ENCODE data around the gene KLHL29. TPM values are rescaled to one million over a fixed set of nuclear protein-coding genes. Genes with fewer than 3 reads are reported as not detected.

KLHL29 gene
- total and polyA plus RNA-seq, 9 donors: 3.0 to 6.6 (median 3.9) TPM

- H3K4me3 ChIP-seq: no peak overlapping the region
- no peak for DNase-seq
- H3K27me3 ChIP-seq: no peaks in the 10 kb centered on the region
- no peak overlapping the region for H3K27ac ChIP-seq
- intact Hi-C loops (cut with DNase I): no loop called here
- no peaks in the 10 kb centered on the region for H3K9me3 ChIP-seq
- 93 to 97% (median 93%) methylated on average over 3 of the region's 3 CpGs for WGBS, 3 donors
- no peaks in the 10 kb centered on the region for H3K36me3 ChIP-seq
- no peak for TF ChIP-seq EP300 (IDR thresholded peaks at IDR 0.05)
- TF ChIP-seq CTCF (IDR thresholded peaks at IDR 0.05): no peak
- TF ChIP-seq POLR2A (IDR thresholded peaks at IDR 0.05): no peak
- peaks cover 2% of the 10 kb centered on the region for H3K4me1 ChIP-seq (ENCODE audit: insufficient read depth)
These were observed 226.9 kb downstream of the KLHL29 start for GRCh38 chr2:23611839-23612238.

- Histone ChIP-seq H3K36me3 (no peaks in the 10 kb centered on the region), H3K27ac (no peak overlapping the region), H3K9me3 (no peaks in the 10 kb centered on the region), H3K27me3 (no peaks in the 10 kb centered on the region), H3K4me1 (ENCODE audit: insufficient read depth) (peaks cover 5% of the 10 kb centered on the region), H3K4me3 (no peak overlapping the region)
- intact Hi-C loops (cut with DNase I): loop anchor here in 1 of 4 donors (5.0 kb wide), 1 partner anchor 42 kb away; no protein-coding TSS in a partner anchor
- TF ChIP-seq EP300 (IDR thresholded peaks at IDR 0.05) (no peak), CTCF (IDR thresholded peaks at IDR 0.05) (no peak), POLR2A (IDR thresholded peaks at IDR 0.05) (no peak)
- 86 to 89% (median 87%) methylated on average over 12 of the region's 12 CpGs for WGBS, 3 donors
- DNase-seq: peak in 1 of 5 donors; percentile 16
These were observed 229.7 kb downstream of the KLHL29 start for GRCh38 chr2:23614701-23615100.

GRCh38 chr2:23615216-23616020, 230.4 kb downstream of the KLHL29 start:
- Histone ChIP-seq H3K4me1 (ENCODE audit: insufficient read depth) (peaks cover 5% of the 10 kb centered on the region), H3K27ac (peak overlapping the region in 1 of 2 donors; percentile 64), H3K4me3 (no peak overlapping the region), H3K9me3 (no peaks in the 10 kb centered on the region), H3K27me3 (no peaks in the 10 kb centered on the region), H3K36me3 (no peaks in the 10 kb centered on the region)
- no peak for TF ChIP-seq EP300 (IDR thresholded peaks at IDR 0.05)
- TF ChIP-seq CTCF (IDR thresholded peaks at IDR 0.05): no peak
- no peak for TF ChIP-seq POLR2A (IDR thresholded peaks at IDR 0.05)
- intact Hi-C loops (cut with DNase I): loop anchor here in 1 of 4 donors (5.0 kb wide), 1 partner anchor 43 kb away; no protein-coding TSS in a partner anchor
- WGBS, 3 donors: 92 to 97% (median 95%) methylated on average over 20 of the region's 20 CpGs
- DNase-seq: peak in 1 of 5 donors; percentile 23

- TF ChIP-seq EP300 (IDR thresholded peaks at IDR 0.05) (no peak), POLR2A (IDR thresholded peaks at IDR 0.05) (no peak), CTCF (IDR thresholded peaks at IDR 0.05) (no peak)
- Histone ChIP-seq H3K9me3 (no peaks in the 10 kb centered on the region), H3K36me3 (no peaks in the 10 kb centered on the region), H3K27me3 (no peaks in the 10 kb centered on the region), H3K4me1 (ENCODE audit: insufficient read depth) (peaks cover 5% of the 10 kb centered on the region), H3K4me3 (no peak overlapping the region), H3K27ac (peak overlapping the region; percentile 71 to 91)
- intact Hi-C loops (cut with DNase I): loop anchor here in 1 of 4 donors (5.0 kb wide), 1 partner anchor 44 kb away; no protein-coding TSS in a partner anchor
- peak in 2 of 5 donors; percentile 57 to 61 for DNase-seq
- 71 to 84% (median 79%) methylated on average over 15 of the region's 15 CpGs for WGBS, 3 donors
These were observed 231.7 kb downstream of the KLHL29 start for GRCh38 chr2:23616630-23617029.

Measured in ovary (tissue), 9 donors.